ENCODE data around the gene CARHSP1.

- TF ChIP-seq CTCF (IDR thresholded peaks at IDR 0.05 in 4 of 5, conservative IDR thresholded peaks at IDR 0.05 in 1 of 5): no peak
- TF ChIP-seq POLR2A (IDR thresholded peaks at IDR 0.05): peak; percentile 60 to 70
Observed at GRCh38 chr16:8868416-8869211, at the start of gene CARHSP1.
